D721Med (cell line): Measurements from ENCODE around the gene UBE2G2.

Source experiments
- DNase-seq: peaks from one replicate; pipeline ENCODE4 v3.0.0; 2011; ENCODE audit warnings: low spot score; ENCODE audit not compliant: insufficient read length
- FAIRE-seq: peaks from 2 replicates; lab custom pipeline; 2011; peaks lifted over from hg19 to GRCh38; lab: Jason Lieb, UNC
- TF ChIP-seq, protein P1 (sequence below): IDR thresholded peaks from 2 replicates; pipeline ENCODE4 v1.5.1; 2012; ENCODE audit warnings: mild to moderate bottlenecking, control low read depth; ENCODE audit not compliant: insufficient read depth; ENCODE audit errors: missing control alignments

Gene UBE2G2

DNA sequence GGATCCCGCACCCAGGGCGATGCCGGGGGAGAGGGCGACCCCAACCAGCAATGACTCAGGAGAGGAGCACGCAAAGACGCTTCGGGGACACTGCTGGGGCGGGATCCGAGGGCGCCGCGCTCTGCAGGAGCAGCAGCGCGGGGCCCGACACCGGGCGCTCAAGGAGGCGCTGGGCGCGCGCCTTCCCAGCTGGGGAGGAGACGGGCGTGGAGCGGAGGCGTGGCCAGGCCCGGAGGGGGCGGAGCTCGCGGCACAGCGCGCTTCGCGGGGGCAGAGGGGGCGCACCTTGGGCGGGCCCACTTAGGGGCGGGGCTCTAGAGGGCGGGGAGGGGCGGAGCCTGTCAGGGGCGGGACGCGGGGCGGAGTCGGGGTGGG, 15.9 kb upstream of the UBE2G2 start:
- DNase-seq (peak; percentile 89), FAIRE-seq (no peak)
- TF ChIP-seq, protein P1, sequence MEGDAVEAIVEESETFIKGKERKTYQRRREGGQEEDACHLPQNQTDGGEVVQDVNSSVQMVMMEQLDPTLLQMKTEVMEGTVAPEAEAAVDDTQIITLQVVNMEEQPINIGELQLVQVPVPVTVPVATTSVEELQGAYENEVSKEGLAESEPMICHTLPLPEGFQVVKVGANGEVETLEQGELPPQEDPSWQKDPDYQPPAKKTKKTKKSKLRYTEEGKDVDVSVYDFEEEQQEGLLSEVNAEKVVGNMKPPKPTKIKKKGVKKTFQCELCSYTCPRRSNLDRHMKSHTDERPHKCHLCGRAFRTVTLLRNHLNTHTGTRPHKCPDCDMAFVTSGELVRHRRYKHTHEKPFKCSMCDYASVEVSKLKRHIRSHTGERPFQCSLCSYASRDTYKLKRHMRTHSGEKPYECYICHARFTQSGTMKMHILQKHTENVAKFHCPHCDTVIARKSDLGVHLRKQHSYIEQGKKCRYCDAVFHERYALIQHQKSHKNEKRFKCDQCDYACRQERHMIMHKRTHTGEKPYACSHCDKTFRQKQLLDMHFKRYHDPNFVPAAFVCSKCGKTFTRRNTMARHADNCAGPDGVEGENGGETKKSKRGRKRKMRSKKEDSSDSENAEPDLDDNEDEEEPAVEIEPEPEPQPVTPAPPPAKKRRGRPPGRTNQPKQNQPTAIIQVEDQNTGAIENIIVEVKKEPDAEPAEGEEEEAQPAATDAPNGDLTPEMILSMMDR = no peak

DNA sequence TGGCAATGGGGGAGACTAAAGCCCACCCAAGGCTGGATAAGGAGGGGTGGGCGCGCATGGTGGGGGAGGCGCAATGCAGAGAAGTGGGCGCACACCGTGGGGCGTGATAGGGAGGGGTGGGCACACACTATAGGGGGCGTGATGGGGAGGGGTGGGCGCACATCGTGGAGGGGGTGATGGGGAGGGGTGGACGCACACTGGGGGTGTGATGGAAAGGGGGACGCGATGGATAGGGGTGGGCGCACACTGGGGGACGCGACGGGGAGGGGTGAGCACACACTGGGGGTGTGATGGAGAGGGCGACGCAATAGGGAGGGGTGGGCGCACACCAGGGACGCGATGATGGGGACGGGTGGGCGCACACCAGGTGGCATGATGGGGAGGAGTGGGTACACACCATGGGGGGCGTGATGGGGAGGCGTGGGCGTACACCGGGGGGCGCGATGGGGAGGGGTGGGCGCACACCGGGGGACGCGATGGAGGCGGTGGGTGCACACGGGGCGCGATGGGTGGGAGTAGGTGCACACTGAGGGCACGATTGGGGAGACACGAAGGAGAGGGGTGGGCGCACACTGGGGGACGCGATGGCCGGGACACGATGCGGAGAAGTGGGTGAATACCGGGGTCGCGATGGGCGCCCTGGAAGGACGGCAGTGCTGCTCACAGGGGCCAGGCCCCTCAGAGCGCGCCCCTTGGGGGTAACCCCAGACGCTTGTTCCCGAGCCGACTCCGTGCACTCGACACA, 15.3 kb upstream of the UBE2G2 start:
- DNase-seq = no peak
- TF ChIP-seq, protein P1 = no peak
- FAIRE-seq = no peak

DNA sequence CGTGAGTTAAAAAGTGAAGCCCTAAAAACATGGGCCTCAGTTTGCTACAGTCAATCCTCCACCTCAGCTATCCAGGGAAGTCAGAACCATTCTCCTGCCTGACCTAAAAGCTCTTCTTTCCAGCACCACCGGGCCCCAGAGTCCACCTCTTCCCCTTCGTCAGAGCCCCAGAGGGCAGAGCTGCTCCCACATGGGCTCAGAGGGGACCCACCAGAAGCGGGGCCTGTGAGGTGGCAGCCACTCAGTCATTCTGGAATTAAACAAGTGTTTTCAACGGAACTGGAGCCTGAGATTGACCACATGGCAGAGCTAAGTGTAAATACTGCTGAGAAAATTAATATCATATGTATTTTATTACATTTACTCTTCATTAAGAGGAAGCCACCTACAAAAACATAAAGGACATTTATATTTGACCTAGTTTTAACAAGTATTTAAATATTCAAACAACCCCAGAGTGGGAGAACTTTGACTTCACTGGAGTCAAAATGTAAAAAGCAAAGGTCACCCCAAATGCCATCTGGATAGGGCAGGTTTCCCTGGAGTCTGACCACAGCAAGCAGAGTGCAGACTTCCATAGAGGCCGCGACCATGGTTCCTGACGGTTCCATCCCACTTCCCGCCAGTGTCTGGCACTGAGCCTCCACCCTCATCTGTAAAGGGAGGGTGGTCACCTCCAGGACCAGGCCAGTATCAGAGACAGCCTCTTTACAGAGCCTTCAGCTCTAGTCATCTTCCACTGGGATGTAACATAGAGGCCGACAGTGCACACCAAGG, 14.4 kb upstream of the UBE2G2 start:
- FAIRE-seq (no peak), DNase-seq (no peak)
- TF ChIP-seq, protein P1 = no peak

GRCh38 chr21:44815225-44815624, 13.6 kb upstream of the UBE2G2 start:
- no peak for DNase-seq
- TF ChIP-seq, protein P1 = no peak
- no peak for FAIRE-seq

DNA sequence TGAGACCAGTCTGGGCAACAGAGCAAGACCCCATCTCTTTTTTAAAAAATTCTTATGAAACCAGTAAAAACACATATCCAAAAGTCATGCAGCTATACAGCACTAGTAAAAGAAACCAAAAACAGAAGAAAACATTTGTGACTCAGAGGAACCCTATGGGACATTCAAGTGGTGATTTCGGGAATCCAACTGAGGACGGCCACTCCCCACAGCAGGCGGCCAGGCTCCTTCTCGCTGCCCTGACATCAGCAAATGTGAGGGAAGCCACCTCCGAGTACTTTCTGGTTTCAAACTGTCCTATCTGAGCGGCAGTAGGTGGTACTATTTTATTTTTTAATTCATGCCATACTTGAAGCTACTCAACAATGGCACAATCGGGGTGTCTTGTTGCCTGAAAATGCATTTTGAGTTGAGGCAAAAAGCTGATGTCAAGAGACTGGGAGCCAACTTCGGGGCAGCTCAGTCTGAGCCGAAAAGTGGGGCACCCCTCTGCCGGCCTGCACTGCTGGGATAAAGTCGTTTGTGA, 12.9 kb upstream of the UBE2G2 start:
- FAIRE-seq (no peak), DNase-seq (no peak)
- TF ChIP-seq, protein P1 = no peak

DNA sequence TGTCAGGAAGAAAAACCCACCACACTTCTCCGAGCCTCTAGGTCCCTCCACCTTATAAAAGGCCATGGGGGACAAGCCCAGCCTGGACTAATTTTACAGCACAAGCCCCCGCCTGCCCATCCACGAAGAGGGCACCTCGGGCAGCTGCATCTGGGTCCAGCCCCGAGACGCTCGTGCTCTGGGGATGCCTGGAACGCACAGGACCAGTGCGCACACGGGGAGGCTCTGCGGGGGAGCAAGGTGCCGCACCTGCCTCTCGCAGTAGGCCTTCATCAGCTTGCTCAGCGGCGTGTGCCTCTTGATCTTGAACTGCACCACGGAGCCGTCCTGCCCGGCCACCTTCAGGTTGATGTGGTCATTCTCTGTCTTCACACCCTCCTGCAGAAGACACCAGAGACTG, 12.1 kb upstream of the UBE2G2 start:
- FAIRE-seq (no peak), DNase-seq (no peak)
- TF ChIP-seq, protein P1 = no peak

DNA sequence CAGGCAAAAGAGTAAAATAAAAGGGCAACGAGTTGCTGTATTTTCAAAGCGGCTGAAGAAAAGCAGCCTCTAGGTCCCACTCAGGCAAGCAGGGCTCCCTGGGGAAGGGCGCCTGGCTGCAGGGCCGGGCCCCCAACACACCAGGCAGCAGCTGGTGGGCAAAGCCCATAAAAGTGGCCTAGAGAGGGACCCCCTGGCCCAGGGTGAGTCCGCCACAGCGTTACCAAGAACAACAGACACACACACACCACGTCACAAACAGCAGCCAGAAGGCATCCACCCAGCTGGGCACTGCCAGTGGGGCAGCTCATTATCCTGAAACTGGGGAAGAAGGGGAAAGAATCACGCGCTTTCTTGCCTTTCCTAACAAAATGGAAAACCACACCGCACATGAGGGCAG, 11.5 kb upstream of the UBE2G2 start:
- no peak for FAIRE-seq
- TF ChIP-seq, protein P1 = no peak
- DNase-seq = no peak
